Activated CD4-positive, alpha-beta T cell treated with anti-CD3 and anti-CD28 coated beads for 36 hours (primary cell): Measurements from ENCODE around the gene CXCL8. TPM values are rescaled to one million over a fixed set of nuclear protein-coding genes. Genes with fewer than 3 reads are reported as not detected.

ENCODE experiments used
- ATAC-seq: fragments of 200-7000 bp; cut with Tn5 transposase; one replicate; pipeline ENCODE4 v1.10.0; 2021; ENCODE audit warnings: mild to moderate bottlenecking, moderate library complexity
- CTCF ChIA-PET: fragments of 350-600 bp; sonication (Branson Sonifier 250); formaldehyde crosslinking; loops from one replicate; lab custom pipeline; 2021; ENCODE audit warnings: antibody characterized with exemption; lab: Charles Lee
- POLR2A ChIA-PET: fragments of 350-600 bp; sonication (Branson Sonifier 250); formaldehyde crosslinking; loops from one replicate; lab custom pipeline; 2021; ENCODE audit warnings: antibody characterized with exemption, inconsistent platforms; lab: Charles Lee
- DNase-seq: peaks from one replicate; pipeline ENCODE4 v3.0.0-alpha.2; 2020
- H3K27ac Mint-ChIP-seq: one replicate; pipeline ENCODE4 v1.8.0; 2021; ENCODE audit warnings: mixed read lengths
- H3K27me3 Mint-ChIP-seq: one replicate; pipeline ENCODE4 v1.8.0; 2021; ENCODE audit warnings: mixed read lengths
- H3K36me3 Mint-ChIP-seq: one replicate; pipeline ENCODE4 v1.8.0; 2021; ENCODE audit warnings: low read depth, mixed read lengths
- H3K4me1 Mint-ChIP-seq: one replicate; pipeline ENCODE4 v1.8.0; 2021; ENCODE audit warnings: mixed read lengths
- H3K4me3 Mint-ChIP-seq: one replicate; pipeline ENCODE4 v1.8.0; 2021; ENCODE audit warnings: mild to moderate bottlenecking, moderate library complexity, mixed read lengths
- H3K9me3 Mint-ChIP-seq: one replicate; pipeline ENCODE4 v1.8.0; 2021; ENCODE audit warnings: low read depth, mixed read lengths
- intact Hi-C, 2 experiments: fragments of 100-400 bp; cut with DNase I in 1 of 2; cut with micrococcal nuclease in 1 of 2; formaldehyde crosslinking; loops; one replicate each; pipeline versions ENCODE4 v1.14.2 to v1.15.1; 2022 to 2024; cut with DNase I, micrococcal nuclease
- total RNA-seq, 2 experiments: library from RNA; stranded (reverse); gene quantifications; one replicate each; pipeline ENCODE4 v1.2.3, GENCODE V29; 2021

Gene CXCL8
- total RNA-seq, 2 experiments from 2014 or later = 0.76 to 0.80 TPM

DNA sequence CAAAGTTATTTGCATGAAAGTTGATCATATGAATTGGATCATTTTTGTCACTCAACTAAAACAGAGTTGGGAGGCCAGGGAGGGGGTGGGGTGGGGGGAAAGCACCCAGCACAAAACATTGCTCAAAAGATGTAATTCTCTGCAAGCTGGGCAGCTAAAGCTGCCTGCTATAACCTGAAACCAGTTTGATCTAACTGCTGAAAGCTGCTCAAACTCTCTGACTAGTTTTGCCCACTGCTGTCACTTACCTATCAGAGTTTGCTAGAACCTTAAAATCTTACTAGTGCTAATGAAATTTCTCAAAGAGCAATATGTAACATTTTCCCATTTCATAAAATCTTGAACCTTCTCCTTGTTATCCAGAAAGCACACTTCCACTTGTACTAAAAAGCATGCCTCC is 10.4 kb downstream of the CXCL8 start:
- ChIA-PET CTCF (no interaction called here), POLR2A (no interaction called here)
- no peak overlapping the region for H3K4me3 Mint-ChIP-seq
- DNase-seq (no peak), ATAC-seq (no peak)
- H3K4me1 Mint-ChIP-seq = no peaks in the 10 kb centered on the region
- intact Hi-C loops = no loop called here
- no peak overlapping the region for H3K27ac Mint-ChIP-seq
- peaks cover 2% of the 10 kb centered on the region for H3K27me3 Mint-ChIP-seq
- no peaks in the 10 kb centered on the region for H3K36me3 Mint-ChIP-seq
- no peaks in the 10 kb centered on the region for H3K9me3 Mint-ChIP-seq

DNA sequence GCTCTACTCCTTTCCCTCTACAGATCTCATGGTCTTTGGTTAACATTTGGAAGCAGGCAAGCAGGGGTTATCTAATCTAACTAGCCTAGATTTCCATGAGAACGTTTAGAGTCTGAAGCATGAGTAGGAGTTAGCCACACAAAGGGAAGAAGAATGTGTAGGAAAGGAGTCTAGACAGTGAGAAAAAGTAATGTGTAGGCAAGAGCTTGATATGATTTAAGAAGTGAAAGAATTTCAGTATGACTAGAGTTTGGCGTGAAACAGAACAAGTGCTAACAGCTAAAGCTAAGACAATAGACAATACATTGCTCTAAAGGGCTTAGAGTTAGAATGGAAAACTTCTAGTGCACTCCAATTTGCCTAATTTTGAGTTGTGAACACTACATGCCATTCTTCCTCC is 10.8 kb downstream of the CXCL8 start:
- no peak for DNase-seq
- CTCF ChIA-PET = no interaction called here
- Mint-ChIP-seq H3K9me3 (no peaks in the 10 kb centered on the region), H3K4me1 (no peaks in the 10 kb centered on the region), H3K4me3 (no peak overlapping the region), H3K27me3 (peaks cover 2% of the 10 kb centered on the region), H3K27ac (no peak overlapping the region), H3K36me3 (no peaks in the 10 kb centered on the region)
- POLR2A ChIA-PET = no interaction called here
- ATAC-seq = no peak
- intact Hi-C loops = no loop called here

DNA sequence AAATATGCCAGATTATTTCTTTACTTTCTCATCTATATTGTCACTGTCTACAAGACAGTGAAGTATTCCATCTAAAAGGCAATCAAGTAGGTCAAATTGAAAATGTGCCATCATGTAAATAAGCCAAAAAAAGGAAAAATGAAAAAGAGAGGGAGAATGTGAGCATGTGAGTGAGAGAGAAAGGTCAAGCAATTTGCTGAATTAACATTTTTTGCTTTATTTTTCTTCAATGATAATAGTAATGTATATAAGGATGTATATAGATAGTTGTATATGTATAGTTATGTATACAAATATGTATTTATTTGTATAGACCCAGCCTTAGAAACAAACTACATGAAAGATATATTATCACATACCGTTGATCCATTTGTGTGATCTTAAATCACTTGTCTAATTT is 11.5 kb downstream of the CXCL8 start:
- DNase-seq = no peak
- ATAC-seq = no peak
- intact Hi-C loops = no loop called here
- H3K27ac Mint-ChIP-seq = no peak overlapping the region
- H3K9me3 Mint-ChIP-seq = no peaks in the 10 kb centered on the region
- CTCF ChIA-PET = no interaction called here
- POLR2A ChIA-PET = no interaction called here
- no peaks in the 10 kb centered on the region for H3K4me1 Mint-ChIP-seq
- H3K27me3 Mint-ChIP-seq = peaks cover 2% of the 10 kb centered on the region
- H3K36me3 Mint-ChIP-seq = no peaks in the 10 kb centered on the region
- no peak overlapping the region for H3K4me3 Mint-ChIP-seq

DNA sequence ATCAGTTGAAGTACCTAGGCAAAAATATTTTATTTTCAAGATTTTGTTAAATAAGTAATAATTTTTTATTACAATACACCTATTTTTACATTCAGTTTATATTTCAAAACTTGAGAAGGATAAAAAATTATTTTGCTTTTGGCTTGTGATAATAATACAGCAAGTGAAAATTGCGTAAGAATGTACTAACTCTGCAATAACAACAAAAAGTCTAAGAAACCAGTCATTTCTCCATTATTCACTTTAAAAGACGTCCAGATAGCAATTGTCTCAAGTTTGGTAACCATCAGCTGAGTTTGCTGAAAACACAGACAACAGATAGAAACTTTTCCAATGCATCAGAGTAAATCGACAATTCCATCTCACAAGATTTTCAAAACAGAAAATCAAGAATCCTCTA is 12.1 kb downstream of the CXCL8 start:
- no peak for DNase-seq

DNA sequence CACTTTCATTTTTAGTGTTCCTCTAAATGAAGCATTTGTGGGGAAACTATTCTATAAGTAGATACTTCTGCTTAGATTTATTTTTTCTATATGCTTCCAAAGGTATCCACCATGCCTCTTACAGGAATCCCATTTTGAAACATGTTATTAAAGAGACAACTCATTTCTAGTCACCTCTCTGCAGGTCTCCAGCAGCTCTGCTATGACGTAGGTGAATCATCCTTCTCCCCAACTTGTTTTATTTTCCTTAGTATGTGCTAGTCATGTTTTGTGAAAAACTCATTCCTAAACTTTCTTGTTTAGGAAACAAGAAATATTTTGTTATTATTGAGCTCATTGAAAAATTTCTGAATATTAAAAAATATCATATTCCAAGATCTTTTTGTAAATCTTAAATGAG is 12.8 kb downstream of the CXCL8 start:
- H3K4me3 Mint-ChIP-seq = no peak overlapping the region
- DNase-seq (no peak), ATAC-seq (no peak)
- H3K4me1 Mint-ChIP-seq = no peaks in the 10 kb centered on the region
- no peak overlapping the region for H3K27ac Mint-ChIP-seq
- no peaks in the 10 kb centered on the region for H3K9me3 Mint-ChIP-seq
- intact Hi-C loops = no loop called here
- ChIA-PET CTCF (no interaction called here), POLR2A (no interaction called here)
- no peaks in the 10 kb centered on the region for H3K36me3 Mint-ChIP-seq
- no peaks in the 10 kb centered on the region for H3K27me3 Mint-ChIP-seq

More for the DNA sequence above, 12.1 kb downstream of the CXCL8 start:
- no peaks in the 10 kb centered on the region for H3K36me3 Mint-ChIP-seq
- intact Hi-C loops = no loop called here
- no peaks in the 10 kb centered on the region for H3K4me1 Mint-ChIP-seq
- H3K9me3 Mint-ChIP-seq = no peaks in the 10 kb centered on the region
- H3K4me3 Mint-ChIP-seq = no peak overlapping the region
- H3K27me3 Mint-ChIP-seq = peaks cover 2% of the 10 kb centered on the region
- POLR2A ChIA-PET = no interaction called here
- CTCF ChIA-PET = no interaction called here
- no peak overlapping the region for H3K27ac Mint-ChIP-seq
- ATAC-seq = no peak

DNA sequence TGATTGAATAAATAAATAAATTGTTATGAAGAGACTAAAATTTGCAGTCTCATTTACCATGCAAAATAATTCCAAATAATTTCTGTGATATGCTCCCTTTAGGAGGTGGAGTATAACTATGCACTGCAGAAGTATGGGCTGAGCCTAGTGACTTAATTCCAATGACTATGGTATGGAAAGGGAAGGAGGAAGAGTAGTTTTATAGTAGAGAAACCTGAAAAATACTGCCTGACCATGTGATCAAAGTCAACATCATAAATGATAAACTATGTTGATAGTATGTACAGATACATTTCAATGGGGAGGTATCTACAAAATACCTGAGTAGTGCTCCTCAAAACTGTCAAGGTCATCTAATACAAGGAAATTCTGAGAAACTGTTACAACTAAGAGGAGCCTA is 14.6 kb downstream of the CXCL8 start:
- ChIA-PET POLR2A (no interaction called here), CTCF (interaction anchor here (0.7 kb wide), 1 partner anchor 93 kb away, joined by 3 read pairs; no protein-coding TSS in a partner anchor)
- Mint-ChIP-seq H3K4me1 (no peaks in the 10 kb centered on the region), H3K36me3 (no peaks in the 10 kb centered on the region), H3K4me3 (no peak overlapping the region), H3K27me3 (no peaks in the 10 kb centered on the region), H3K27ac (no peak overlapping the region), H3K9me3 (no peaks in the 10 kb centered on the region)
- no peak for ATAC-seq
- intact Hi-C loops = no loop called here
- DNase-seq = no peak

DNA sequence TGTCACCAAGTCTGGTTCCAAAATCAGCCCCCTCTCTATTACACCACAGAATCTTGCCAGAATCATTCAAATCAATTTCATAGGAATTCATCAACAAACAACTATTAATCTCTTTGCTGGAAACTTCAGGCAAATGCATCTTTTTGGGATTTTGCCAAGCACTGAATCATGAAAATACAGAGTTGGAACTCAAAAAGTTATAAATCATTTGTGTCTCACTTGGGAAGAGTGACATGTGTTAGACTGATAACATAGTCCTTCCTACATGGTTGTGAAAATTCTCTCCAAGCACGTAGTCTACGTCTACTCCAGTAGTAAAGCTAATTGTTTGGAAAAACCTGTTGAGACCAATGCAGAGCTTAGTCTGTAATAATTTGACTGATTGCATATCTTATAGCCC is 19.0 kb downstream of the CXCL8 start:
- Mint-ChIP-seq H3K4me3 (no peak overlapping the region), H3K4me1 (peaks cover 4% of the 10 kb centered on the region), H3K27me3 (peaks cover 3% of the 10 kb centered on the region), H3K9me3 (no peaks in the 10 kb centered on the region), H3K36me3 (no peaks in the 10 kb centered on the region), H3K27ac (no peak overlapping the region)
- ChIA-PET POLR2A (no interaction called here), CTCF (no interaction called here)
- DNase-seq (no peak), ATAC-seq (no peak)
- intact Hi-C loops = no loop called here

GRCh38 chr4:73761856-73762255 is 21.5 kb downstream of the CXCL8 start:
- DNase-seq (no peak), ATAC-seq (no peak)
- Mint-ChIP-seq H3K4me3 (no peak overlapping the region), H3K9me3 (no peaks in the 10 kb centered on the region), H3K36me3 (no peaks in the 10 kb centered on the region), H3K4me1 (peaks cover 4% of the 10 kb centered on the region), H3K27ac (no peak overlapping the region), H3K27me3 (peaks cover 3% of the 10 kb centered on the region)
- POLR2A ChIA-PET = no interaction called here
- intact Hi-C loops = no loop called here
- CTCF ChIA-PET = interaction anchor here (0.6 kb wide), 1 partner anchor 26 kb away, joined by 3 read pairs; no protein-coding TSS in a partner anchor

DNA sequence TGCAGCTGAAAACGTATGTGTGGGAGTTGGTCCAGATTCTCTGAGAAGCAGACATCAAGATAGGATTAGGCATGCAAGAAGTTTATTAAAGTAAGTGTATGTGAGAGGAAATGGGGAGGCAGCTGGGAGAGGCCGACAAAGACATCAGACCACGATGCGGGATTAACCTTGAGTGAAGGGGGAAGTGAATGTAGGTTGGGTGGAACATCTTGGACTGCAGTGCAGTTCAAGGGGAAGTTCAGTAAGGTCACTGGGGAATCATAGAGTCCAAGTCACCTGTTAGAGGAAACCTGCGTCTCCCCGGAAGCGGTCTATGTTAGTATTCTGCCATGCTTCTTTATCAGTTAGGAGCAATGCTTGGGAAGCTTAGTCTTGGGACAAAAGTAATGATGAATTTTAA is 22.0 kb downstream of the CXCL8 start:
- CTCF ChIA-PET = interaction anchor here (0.8 kb wide), 1 partner anchor 44 kb away, joined by 3 read pairs; no protein-coding TSS in a partner anchor
- H3K4me1 Mint-ChIP-seq = peaks cover 4% of the 10 kb centered on the region
- intact Hi-C loops = no loop called here
- no peaks in the 10 kb centered on the region for H3K9me3 Mint-ChIP-seq
- H3K27me3 Mint-ChIP-seq = peaks cover 3% of the 10 kb centered on the region
- DNase-seq (no peak), ATAC-seq (no peak)
- no peak overlapping the region for H3K27ac Mint-ChIP-seq
- POLR2A ChIA-PET = no interaction called here
- no peak overlapping the region for H3K4me3 Mint-ChIP-seq
- H3K36me3 Mint-ChIP-seq = no peaks in the 10 kb centered on the region

- ChIA-PET POLR2A (no interaction called here), CTCF (no interaction called here)
- no peak for DNase-seq
- ATAC-seq = no peak
- Mint-ChIP-seq H3K27me3 (peaks cover 3% of the 10 kb centered on the region), H3K4me1 (peaks cover 4% of the 10 kb centered on the region), H3K4me3 (no peak overlapping the region), H3K9me3 (no peaks in the 10 kb centered on the region), H3K27ac (no peak overlapping the region), H3K36me3 (no peaks in the 10 kb centered on the region)
- intact Hi-C loops = no loop called here
These were observed 23.5 kb downstream of the CXCL8 start for GRCh38 chr4:73763877-73764276.

DNA sequence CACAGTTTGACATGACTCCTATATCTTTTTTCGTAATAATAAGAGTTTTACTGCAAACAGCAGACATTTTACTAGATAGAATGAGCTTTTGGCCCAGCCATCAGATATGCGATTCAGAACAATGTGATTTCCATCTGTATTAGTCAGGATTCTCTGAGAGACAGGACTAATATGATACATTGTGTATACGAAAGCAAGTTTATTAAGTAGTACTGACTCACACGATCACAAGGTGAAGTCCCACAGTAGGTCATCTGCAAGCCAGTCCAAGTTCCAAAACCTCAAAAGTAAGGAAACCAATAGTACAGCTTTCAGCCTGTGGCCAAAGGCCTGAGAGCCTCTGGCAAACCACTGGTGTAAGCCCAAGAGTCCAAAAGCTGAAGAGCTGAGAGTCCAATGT is 24.1 kb downstream of the CXCL8 start:
- no peak overlapping the region for H3K4me3 Mint-ChIP-seq
- no peaks in the 10 kb centered on the region for H3K9me3 Mint-ChIP-seq
- intact Hi-C loops = no loop called here
- DNase-seq (no peak), ATAC-seq (no peak)
- H3K4me1 Mint-ChIP-seq = peaks cover 4% of the 10 kb centered on the region
- H3K36me3 Mint-ChIP-seq = no peaks in the 10 kb centered on the region
- H3K27me3 Mint-ChIP-seq = peaks cover 3% of the 10 kb centered on the region
- ChIA-PET CTCF (no interaction called here), POLR2A (no interaction called here)
- no peak overlapping the region for H3K27ac Mint-ChIP-seq

- Mint-ChIP-seq H3K4me1 (peaks cover 4% of the 10 kb centered on the region), H3K36me3 (no peaks in the 10 kb centered on the region), H3K9me3 (no peaks in the 10 kb centered on the region), H3K27ac (no peak overlapping the region), H3K27me3 (peaks cover 3% of the 10 kb centered on the region), H3K4me3 (no peak overlapping the region)
- POLR2A ChIA-PET = no interaction called here
- CTCF ChIA-PET = interaction anchor here (0.8 kb wide), 1 partner anchor 299 kb away, joined by 3 read pairs; no protein-coding TSS in a partner anchor
- DNase-seq = no peak
- no peak for ATAC-seq
- intact Hi-C loops = no loop called here
These were observed 24.9 kb downstream of the CXCL8 start for GRCh38 chr4:73765296-73765695.

DNA sequence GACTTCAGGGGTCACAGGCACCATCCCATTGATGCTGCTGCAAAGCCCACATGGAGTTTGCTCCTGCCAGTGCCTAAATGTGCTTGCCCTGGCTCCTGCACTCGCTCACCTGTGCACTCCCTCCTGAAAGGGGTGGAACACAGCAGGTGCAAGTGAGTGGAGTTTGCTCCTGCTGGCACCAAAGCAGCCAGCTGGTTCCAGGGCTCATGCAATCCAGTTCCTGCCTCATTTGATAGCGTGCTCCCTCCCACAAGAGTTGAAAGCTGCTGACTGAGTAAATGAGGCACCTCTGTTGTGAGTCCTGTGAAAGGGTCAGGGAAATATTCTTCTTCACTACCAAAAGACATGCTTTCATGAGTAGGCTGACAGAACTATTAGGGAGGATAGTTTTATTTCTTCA is 30.5 kb downstream of the CXCL8 start:
- H3K4me3 Mint-ChIP-seq = no peak overlapping the region
- H3K27ac Mint-ChIP-seq = no peak overlapping the region
- ChIA-PET CTCF (no interaction called here), POLR2A (no interaction called here)
- H3K27me3 Mint-ChIP-seq = no peaks in the 10 kb centered on the region
- H3K4me1 Mint-ChIP-seq = no peaks in the 10 kb centered on the region
- DNase-seq = no peak
- H3K9me3 Mint-ChIP-seq = no peaks in the 10 kb centered on the region
- ATAC-seq = no peak
- H3K36me3 Mint-ChIP-seq = no peaks in the 10 kb centered on the region
- intact Hi-C loops = no loop called here
